Measurements from ENCODE around the gene MAP3K13. TPM values are rescaled to one million over a fixed set of nuclear protein-coding genes. Genes with fewer than 3 reads are reported as not detected.
"Not testable (repeated sequence)": the region's sequence is repeated elsewhere in the genome, so short reads cannot be mapped to it uniquely, and the experiment has no call there.

The MAP3K13 gene
- total RNA-seq, 2 donors from 2014 or later: 16.9 to 29.3 TPM

DNA sequence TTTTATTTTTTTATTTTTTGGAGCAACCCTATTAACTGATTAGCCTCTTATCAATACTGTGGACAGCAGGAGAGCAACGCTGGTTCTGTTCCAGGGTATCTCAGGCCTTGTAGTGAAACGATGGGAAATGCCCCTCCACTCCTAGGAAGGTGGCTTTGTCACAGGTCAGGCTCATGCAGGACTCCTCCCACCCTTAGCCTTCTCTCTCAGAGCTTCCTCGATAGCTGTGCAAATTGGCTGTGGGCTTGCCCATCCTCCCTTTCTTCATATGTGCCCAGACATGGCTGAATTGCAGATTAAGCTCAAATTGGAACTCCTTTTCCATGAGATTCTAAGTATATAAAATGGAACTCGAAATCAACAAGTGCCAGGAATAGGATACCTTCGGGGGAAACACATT lies 97.4 kb downstream of the MAP3K13 start:
- H3K4me1 Mint-ChIP-seq (ENCODE audit: low read depth): no peaks in the 10 kb centered on the region
- ATAC-seq (replicated peaks in 1 of 2) (no peak), DNase-seq (no peak)
- no peaks in the 10 kb centered on the region for H3K27me3 Mint-ChIP-seq (ENCODE audit: low read depth)
- no peak overlapping the region for H3K27ac Mint-ChIP-seq
- no peaks in the 10 kb centered on the region for H3K9me3 Mint-ChIP-seq
- H3K4me3 Mint-ChIP-seq: no peak overlapping the region
- no peaks in the 10 kb centered on the region for H3K36me3 Mint-ChIP-seq (ENCODE audit: insufficient read depth in 2 of 2)

DNA sequence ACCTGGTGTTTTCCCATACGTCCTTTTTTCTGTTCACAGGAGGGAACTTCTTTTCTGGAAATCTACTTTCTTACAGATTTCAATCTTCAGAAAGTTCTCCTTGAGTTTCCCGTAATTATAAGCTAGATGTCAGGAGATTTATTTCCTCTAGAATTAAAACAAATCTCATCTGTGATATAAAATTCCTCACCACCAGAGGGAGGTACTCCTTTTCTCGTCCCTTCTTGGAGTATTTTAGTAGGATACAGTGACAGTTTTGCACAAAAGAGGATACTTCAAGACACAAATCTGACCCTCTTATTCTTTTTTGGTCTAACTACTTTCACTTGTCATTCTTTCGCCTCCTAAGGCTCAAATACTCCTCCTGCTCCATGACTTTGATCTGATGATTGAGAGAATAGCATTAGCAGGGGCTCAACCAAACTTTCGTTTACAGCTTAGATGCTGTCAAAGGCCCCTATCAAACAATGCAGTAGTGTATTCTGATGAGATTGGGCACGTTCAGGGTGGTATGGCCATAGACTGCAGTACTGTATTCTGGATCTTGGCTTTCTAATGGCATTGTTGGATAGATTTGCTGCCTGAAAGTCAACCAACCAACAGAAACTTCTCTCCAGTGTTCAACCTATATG lies 97.9 kb downstream of the MAP3K13 start:
- H3K4me1 Mint-ChIP-seq (ENCODE audit: low read depth): no peaks in the 10 kb centered on the region
- H3K9me3 Mint-ChIP-seq: no peaks in the 10 kb centered on the region
- no peak overlapping the region for H3K27ac Mint-ChIP-seq
- no peak overlapping the region for H3K4me3 Mint-ChIP-seq
- no peaks in the 10 kb centered on the region for H3K36me3 Mint-ChIP-seq (ENCODE audit: insufficient read depth in 2 of 2)
- ATAC-seq (replicated peaks in 1 of 2): no peak
- DNase-seq: no peak
- no peaks in the 10 kb centered on the region for H3K27me3 Mint-ChIP-seq (ENCODE audit: low read depth)

DNA sequence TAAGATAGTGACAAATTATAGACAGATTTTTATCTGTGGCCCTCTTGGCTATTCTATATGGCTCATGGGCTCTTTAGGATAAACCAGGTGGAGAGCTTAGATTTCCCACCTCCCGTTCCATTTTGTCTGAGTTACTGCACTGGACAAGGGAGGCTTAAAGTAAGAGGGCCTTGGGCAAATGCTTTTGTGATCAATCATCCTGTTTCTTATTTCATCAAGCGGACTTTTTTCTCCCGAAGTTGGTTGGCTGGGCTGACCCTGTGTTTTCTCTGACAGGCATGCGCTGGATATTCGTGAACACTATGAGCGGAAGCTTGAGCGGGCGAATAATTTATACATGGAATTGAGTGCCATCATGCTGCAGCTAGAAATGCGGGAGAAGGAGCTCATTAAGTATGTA lies 102.5 kb downstream of the MAP3K13 start:
- DNase-seq (no peak), ATAC-seq (replicated peaks in 1 of 2) (no peak)
- H3K27ac Mint-ChIP-seq: no peak overlapping the region
- H3K36me3 Mint-ChIP-seq (ENCODE audit: insufficient read depth in 2 of 2): no peaks in the 10 kb centered on the region
- no peaks in the 10 kb centered on the region for H3K27me3 Mint-ChIP-seq (ENCODE audit: low read depth)
- no peaks in the 10 kb centered on the region for H3K9me3 Mint-ChIP-seq
- H3K4me1 Mint-ChIP-seq (ENCODE audit: low read depth): no peaks in the 10 kb centered on the region
- H3K4me3 Mint-ChIP-seq: no peak overlapping the region

DNA sequence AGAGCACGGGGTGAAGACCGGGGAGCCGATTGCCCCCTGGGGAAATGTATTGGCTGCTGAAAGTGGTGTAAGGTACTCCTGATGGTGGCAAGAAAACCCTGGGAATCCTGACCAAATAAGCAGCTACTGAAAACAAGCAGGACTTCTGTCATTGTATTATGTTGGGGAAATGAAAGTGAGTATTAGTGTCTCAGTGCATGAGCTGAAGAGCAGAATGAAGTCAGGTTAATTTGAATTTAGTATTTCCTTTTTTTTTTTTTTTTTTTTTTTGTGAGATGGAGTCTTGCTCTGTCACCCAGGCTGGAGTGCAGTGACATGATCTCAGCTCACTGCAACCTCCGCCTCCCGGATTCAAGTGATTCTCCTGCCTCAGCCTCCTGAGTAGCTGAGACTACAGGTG lies 103.2 kb downstream of the MAP3K13 start:
- H3K27ac Mint-ChIP-seq; H3K36me3 Mint-ChIP-seq (ENCODE audit: insufficient read depth in 2 of 2); H3K4me1 Mint-ChIP-seq (ENCODE audit: low read depth); H3K27me3 Mint-ChIP-seq (ENCODE audit: low read depth); ATAC-seq (replicated peaks in 1 of 2); H3K9me3 Mint-ChIP-seq; H3K4me3 Mint-ChIP-seq; DNase-seq: not testable (repeated sequence)

DNA sequence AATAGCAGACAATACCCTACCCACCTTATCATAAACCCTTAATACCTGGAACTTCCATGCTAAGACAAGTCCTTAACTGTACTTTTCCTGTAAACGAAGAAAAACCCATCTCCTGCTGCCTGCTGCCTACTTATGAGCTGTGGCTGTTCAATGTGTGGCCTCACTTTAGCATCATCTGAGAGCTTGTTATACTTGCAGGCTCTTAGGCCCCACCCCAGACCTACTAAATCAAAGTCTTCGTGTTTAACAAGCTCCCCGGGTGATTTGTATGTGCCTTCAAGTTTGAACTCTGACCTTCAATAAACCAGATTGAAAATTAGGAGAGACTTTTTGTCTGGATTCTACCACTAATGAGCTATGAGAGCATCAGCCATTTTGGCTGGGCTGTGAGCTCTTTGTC lies 106.6 kb downstream of the MAP3K13 start:
- Mint-ChIP-seq H3K27ac (no peak overlapping the region), H3K9me3 (no peaks in the 10 kb centered on the region), H3K27me3 (ENCODE audit: low read depth) (no peaks in the 10 kb centered on the region), H3K36me3 (ENCODE audit: insufficient read depth in 2 of 2) (peaks cover 0 to 4% of the 10 kb centered on the region in 2 donors), H3K4me1 (ENCODE audit: low read depth) (no peaks in the 10 kb centered on the region), H3K4me3 (no peak overlapping the region)
- DNase-seq (no peak), ATAC-seq (replicated peaks in 1 of 2) (no peak)

DNA sequence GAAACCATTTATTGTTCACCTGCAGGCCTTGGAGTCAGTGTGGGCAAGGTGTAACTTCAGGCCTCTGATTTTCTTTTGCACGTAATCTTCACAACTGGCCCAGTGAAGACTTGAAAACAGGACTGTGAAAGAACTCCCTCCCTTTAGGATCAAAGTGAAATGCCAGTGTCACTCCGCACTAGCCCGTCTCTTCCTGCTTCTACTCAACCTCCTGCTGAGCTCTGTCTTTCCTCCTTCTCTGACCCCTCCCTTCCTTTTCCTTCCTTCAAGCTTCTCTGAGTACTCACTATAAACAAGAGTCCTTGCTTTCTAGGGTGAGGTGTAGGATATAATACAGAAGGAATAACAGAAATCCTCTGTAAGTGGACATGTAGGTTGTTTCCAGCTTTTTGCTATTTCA lies 107.4 kb downstream of the MAP3K13 start:
- H3K27ac Mint-ChIP-seq: no peak overlapping the region

DNA sequence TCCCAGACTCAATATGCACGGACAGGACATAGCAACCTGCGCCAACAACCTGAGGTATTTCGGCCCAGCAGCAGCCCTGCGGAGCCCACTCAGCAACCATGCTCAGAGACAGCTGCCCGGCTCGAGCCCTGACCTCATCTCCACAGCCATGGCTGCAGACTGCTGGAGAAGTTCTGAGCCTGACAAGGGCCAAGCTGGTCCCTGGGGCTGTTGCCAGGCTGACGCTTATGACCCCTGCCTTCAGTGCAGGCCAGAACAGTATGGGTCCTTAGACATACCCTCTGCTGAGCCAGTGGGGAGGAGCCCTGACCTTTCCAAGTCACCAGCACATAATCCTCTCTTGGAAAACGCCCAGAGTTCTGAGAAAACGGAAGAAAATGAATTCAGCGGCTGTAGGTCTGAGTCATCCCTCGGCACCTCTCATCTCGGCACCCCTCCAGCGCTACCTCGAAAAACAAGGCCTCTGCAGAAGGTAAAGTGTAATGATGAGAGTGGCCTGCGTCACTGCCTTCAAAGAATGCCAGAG lies 110.4 kb downstream of the MAP3K13 start:
- H3K27me3 Mint-ChIP-seq (ENCODE audit: low read depth): no peaks in the 10 kb centered on the region
- H3K4me3 Mint-ChIP-seq: no peak overlapping the region
- H3K36me3 Mint-ChIP-seq (ENCODE audit: insufficient read depth in 2 of 2): peaks cover 0 to 9% of the 10 kb centered on the region in 2 donors
- H3K9me3 Mint-ChIP-seq: no peaks in the 10 kb centered on the region
- no peak overlapping the region for H3K27ac Mint-ChIP-seq
- H3K4me1 Mint-ChIP-seq (ENCODE audit: low read depth): no peaks in the 10 kb centered on the region
- no peak for ATAC-seq (replicated peaks in 1 of 2)
- DNase-seq: no peak

More for the DNA sequence above, 107.4 kb downstream of the MAP3K13 start:
- Mint-ChIP-seq H3K4me1 (ENCODE audit: low read depth) (no peaks in the 10 kb centered on the region), H3K9me3 (no peaks in the 10 kb centered on the region), H3K4me3 (no peak overlapping the region), H3K27me3 (ENCODE audit: low read depth) (no peaks in the 10 kb centered on the region), H3K36me3 (ENCODE audit: insufficient read depth in 2 of 2) (peaks cover 0 to 6% of the 10 kb centered on the region in 2 donors)
- no peak for ATAC-seq (replicated peaks in 1 of 2)
- DNase-seq: no peak

DNA sequence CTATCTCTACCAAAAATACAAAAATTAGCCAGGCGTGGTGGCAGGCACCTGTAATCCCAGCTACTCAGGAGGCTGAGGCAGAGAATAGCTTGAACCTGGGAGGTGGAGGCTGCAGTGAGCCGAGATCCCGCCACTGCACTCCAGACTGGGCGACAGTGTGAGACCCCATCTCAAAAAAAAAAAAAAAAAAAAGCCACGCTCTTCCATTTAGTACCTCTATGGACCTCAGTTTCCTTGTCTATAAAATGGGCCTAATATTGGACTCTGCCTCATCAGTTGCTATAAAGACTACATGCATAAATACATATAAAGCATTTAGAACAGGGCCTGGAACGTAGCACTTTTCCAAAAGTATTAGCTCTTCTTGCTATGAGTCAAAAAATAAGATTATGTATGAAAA lies 112.0 kb downstream of the MAP3K13 start:
- not testable (repeated sequence) for H3K36me3 Mint-ChIP-seq (ENCODE audit: insufficient read depth in 2 of 2); ATAC-seq (replicated peaks in 1 of 2); H3K27ac Mint-ChIP-seq; DNase-seq; H3K4me1 Mint-ChIP-seq (ENCODE audit: low read depth); H3K4me3 Mint-ChIP-seq; H3K9me3 Mint-ChIP-seq; H3K27me3 Mint-ChIP-seq (ENCODE audit: low read depth)

DNA sequence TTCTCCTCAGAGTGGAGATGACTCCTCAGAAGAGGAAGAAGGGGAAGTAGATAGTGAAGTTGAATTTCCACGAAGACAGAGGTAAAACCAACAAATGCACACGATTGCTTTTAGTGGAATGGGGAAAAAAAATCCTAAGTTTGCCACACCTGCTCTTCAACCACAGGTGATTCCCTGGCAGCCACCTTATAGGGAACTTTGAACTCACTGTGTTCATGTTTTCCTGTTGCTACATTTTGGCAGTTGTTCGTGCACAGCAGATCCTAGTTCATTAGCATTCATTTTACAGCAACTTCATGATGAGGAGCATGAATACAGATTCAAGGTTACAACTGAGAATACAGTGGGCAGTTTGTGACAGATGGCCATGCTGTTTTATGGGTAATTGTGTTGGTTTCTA lies 114.4 kb downstream of the MAP3K13 start:
- Mint-ChIP-seq H3K27me3 (ENCODE audit: low read depth) (no peaks in the 10 kb centered on the region), H3K27ac (no peak overlapping the region), H3K36me3 (ENCODE audit: insufficient read depth in 2 of 2) (peaks cover 2 to 14% of the 10 kb centered on the region in 2 donors), H3K4me3 (no peak overlapping the region), H3K4me1 (ENCODE audit: low read depth) (no peaks in the 10 kb centered on the region), H3K9me3 (no peaks in the 10 kb centered on the region)
- DNase-seq: no peak
- no peak for ATAC-seq (replicated peaks in 1 of 2)

DNA sequence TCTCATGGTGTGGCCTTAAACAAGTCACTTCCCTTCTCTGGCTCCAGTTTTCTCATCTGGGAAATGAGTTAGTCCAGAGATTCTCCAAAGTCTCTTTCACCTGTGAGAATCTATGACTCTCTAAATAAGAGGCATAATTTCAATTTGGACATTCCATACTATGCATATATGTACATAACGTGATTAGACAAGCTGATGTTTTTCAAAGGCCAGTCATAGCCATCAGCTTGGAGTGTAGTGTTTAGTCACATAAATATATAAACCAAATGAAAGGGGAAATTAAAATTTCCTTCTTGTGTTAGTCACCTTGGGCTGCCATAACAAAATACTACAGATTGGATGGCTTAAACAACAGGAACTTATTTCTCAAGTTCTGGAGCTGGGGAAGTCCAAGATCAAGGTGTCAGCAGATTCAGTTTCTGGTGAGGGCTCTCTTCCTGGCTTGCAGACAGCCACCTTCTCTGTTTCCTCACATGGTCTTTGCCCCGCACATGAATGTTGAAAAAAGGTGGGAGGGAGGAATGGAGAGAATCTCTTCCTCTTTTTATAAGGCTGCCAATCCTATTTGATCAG lies 116.5 kb downstream of the MAP3K13 start:
- H3K9me3 Mint-ChIP-seq: no peaks in the 10 kb centered on the region
- H3K27ac Mint-ChIP-seq: no peak overlapping the region
- no peak for DNase-seq
- no peaks in the 10 kb centered on the region for H3K4me1 Mint-ChIP-seq (ENCODE audit: low read depth)
- H3K36me3 Mint-ChIP-seq (ENCODE audit: insufficient read depth in 2 of 2): peaks cover 4 to 13% of the 10 kb centered on the region in 2 donors
- no peak overlapping the region for H3K4me3 Mint-ChIP-seq
- H3K27me3 Mint-ChIP-seq (ENCODE audit: low read depth): no peaks in the 10 kb centered on the region
- no peak for ATAC-seq (replicated peaks in 1 of 2)

DNA sequence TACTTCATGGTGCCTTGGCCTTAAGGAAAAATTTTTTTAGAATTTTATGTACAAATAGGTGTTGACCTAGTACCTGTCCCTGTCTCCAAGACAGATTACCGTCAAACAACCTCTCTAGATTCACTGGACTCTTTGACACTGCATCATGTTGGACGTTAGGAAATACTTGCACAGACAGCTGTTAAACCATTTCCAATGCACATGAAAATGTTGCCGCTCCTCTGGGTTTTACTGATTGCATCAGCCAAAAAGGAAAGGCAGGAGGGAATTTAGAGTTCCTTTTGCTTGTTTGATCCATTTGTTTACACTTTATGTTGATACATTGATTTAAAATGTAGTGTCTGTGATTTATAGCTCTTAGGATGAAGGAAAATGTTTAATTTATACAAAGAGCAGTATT lies 121.4 kb downstream of the MAP3K13 start:
- Mint-ChIP-seq H3K27ac (no peak overlapping the region), H3K36me3 (ENCODE audit: insufficient read depth in 2 of 2) (peaks cover 6 to 12% of the 10 kb centered on the region in 2 donors), H3K4me3 (no peak overlapping the region), H3K9me3 (no peaks in the 10 kb centered on the region), H3K4me1 (ENCODE audit: low read depth) (no peaks in the 10 kb centered on the region), H3K27me3 (ENCODE audit: low read depth) (no peaks in the 10 kb centered on the region)
- DNase-seq (no peak), ATAC-seq (replicated peaks in 1 of 2) (no peak)

DNA sequence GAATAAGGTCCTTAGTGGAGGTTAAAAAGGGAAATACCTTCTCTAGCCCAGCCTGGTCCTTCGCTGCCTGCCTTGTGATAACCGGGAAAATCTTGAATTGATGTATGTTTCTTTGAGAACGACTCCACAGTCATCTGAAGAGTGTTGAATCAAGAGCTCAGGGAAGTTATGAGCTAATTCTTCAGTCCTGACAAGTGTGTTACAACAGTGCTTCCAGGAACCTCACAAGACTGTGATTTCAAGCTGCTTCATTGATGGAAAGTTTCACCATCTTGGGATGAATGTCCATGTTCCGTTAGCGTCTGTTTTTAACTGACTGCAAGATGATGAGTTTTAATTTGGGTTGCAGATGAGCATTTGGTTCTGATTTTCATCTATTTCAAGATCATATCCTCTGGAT lies 123.5 kb downstream of the MAP3K13 start:
- Mint-ChIP-seq H3K36me3 (ENCODE audit: insufficient read depth in 2 of 2) (peaks cover 8% of the 10 kb centered on the region in 2 donors), H3K9me3 (no peaks in the 10 kb centered on the region), H3K27me3 (ENCODE audit: low read depth) (no peaks in the 10 kb centered on the region), H3K4me3 (no peak overlapping the region), H3K27ac (no peak overlapping the region), H3K4me1 (ENCODE audit: low read depth) (no peaks in the 10 kb centered on the region)
- ATAC-seq (replicated peaks in 1 of 2) (no peak), DNase-seq (no peak)

DNA sequence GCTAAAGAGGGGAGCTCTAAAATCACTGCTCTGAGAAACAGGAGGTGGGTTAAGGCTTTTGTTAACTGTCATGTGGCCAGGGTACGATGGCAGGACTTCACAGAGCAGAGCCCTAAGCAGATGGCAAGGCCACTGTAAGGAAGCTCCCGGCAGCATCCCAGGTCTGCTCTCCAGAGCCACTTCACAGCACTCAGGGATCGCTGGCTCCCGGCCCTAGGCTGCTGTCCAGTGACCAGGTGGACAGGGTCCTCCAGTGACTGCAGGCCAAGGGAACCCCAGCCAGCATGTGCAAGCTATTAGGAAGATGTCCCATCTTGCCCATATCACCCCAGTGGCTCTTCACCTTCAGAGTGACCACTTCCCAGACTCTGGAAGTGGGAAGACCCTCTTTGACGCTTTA lies 125.5 kb downstream of the MAP3K13 start:
- Mint-ChIP-seq H3K36me3 (ENCODE audit: insufficient read depth in 2 of 2) (peaks cover 4 to 6% of the 10 kb centered on the region in 2 donors), H3K27me3 (ENCODE audit: low read depth) (no peaks in the 10 kb centered on the region), H3K9me3 (no peaks in the 10 kb centered on the region)

DNA sequence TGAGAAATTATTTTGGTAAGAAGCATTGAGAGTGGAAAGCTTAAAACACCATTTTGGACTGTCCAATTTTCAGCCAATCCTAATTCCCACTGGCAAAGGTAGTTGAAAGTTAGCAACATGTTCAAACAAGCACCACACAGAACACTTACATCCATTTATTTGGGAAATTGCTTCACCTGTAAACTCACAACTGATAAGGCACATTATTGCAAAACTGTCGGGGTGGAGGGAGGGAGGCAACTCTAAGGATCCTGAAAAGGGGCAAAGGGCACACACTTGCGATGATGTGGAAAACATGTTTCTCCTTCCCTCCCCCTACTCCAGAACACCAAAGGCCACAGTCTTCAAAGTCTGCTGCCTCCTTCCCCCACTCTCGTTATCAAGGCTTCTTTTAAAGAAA lies 126.5 kb downstream of the MAP3K13 start:
- H3K27ac Mint-ChIP-seq: no peak overlapping the region
- H3K27me3 Mint-ChIP-seq (ENCODE audit: low read depth): no peaks in the 10 kb centered on the region
- no peak overlapping the region for H3K4me3 Mint-ChIP-seq
- H3K9me3 Mint-ChIP-seq: no peaks in the 10 kb centered on the region
- ATAC-seq (replicated peaks in 1 of 2): no peak
- peaks cover 6 to 7% of the 10 kb centered on the region in 2 donors for H3K36me3 Mint-ChIP-seq (ENCODE audit: insufficient read depth in 2 of 2)
- H3K4me1 Mint-ChIP-seq (ENCODE audit: low read depth): no peaks in the 10 kb centered on the region
- DNase-seq: no peak

More for the DNA sequence above, 125.5 kb downstream of the MAP3K13 start:
- Mint-ChIP-seq H3K4me3 (no peak overlapping the region), H3K27ac (no peak overlapping the region), H3K4me1 (ENCODE audit: low read depth) (no peaks in the 10 kb centered on the region)
- DNase-seq (no peak), ATAC-seq (replicated peaks in 1 of 2) (no peak)
